ENCODE measurements around the gene PBX1. TPM values are rescaled to one million over a fixed set of nuclear protein-coding genes. Genes with fewer than 3 reads are reported as not detected.

The PBX1 gene
- total RNA-seq, 1 donor from 2014 or later: 29.7 TPM

DNA sequence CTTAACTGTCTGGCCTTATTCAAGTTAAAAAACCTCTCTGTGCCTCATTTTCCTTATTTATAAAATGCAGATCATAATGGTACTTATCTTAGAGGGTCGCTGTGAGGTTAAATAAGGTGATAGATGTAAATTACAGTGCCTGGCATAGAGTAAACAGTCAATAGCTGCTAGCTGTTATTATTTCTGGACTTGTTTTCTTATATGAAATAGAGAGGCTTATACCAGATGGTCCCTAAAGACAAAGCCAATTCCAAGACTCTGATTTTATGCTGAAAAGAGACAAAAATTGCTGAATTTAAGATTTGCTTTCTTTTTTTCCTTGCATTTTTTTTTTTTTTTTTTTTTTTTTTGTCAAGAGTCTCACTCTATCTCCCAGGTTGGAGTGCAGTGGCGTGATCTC is 10.3 kb downstream of the PBX1 start:
- no peak for DNase-seq (ENCODE audit: extremely low spot score, unreplicated experiment)
- no peaks in the 10 kb centered on the region for H3K27me3 Mint-ChIP-seq (ENCODE audit: unreplicated experiment)
- peaks cover 22% of the 10 kb centered on the region for H3K36me3 Mint-ChIP-seq (ENCODE audit: unreplicated experiment)
- no peak overlapping the region for H3K4me3 Mint-ChIP-seq (ENCODE audit: unreplicated experiment)
- H3K4me1 Mint-ChIP-seq (ENCODE audit: unreplicated experiment): peaks cover 5% of the 10 kb centered on the region
- no peak overlapping the region for H3K27ac Mint-ChIP-seq (ENCODE audit: unreplicated experiment)
- no peaks in the 10 kb centered on the region for H3K9me3 Mint-ChIP-seq (ENCODE audit: unreplicated experiment)
- TF ChIP-seq, protein P1, sequence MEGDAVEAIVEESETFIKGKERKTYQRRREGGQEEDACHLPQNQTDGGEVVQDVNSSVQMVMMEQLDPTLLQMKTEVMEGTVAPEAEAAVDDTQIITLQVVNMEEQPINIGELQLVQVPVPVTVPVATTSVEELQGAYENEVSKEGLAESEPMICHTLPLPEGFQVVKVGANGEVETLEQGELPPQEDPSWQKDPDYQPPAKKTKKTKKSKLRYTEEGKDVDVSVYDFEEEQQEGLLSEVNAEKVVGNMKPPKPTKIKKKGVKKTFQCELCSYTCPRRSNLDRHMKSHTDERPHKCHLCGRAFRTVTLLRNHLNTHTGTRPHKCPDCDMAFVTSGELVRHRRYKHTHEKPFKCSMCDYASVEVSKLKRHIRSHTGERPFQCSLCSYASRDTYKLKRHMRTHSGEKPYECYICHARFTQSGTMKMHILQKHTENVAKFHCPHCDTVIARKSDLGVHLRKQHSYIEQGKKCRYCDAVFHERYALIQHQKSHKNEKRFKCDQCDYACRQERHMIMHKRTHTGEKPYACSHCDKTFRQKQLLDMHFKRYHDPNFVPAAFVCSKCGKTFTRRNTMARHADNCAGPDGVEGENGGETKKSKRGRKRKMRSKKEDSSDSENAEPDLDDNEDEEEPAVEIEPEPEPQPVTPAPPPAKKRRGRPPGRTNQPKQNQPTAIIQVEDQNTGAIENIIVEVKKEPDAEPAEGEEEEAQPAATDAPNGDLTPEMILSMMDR (IDR thresholded peaks at IDR 0.05): no peak

DNA sequence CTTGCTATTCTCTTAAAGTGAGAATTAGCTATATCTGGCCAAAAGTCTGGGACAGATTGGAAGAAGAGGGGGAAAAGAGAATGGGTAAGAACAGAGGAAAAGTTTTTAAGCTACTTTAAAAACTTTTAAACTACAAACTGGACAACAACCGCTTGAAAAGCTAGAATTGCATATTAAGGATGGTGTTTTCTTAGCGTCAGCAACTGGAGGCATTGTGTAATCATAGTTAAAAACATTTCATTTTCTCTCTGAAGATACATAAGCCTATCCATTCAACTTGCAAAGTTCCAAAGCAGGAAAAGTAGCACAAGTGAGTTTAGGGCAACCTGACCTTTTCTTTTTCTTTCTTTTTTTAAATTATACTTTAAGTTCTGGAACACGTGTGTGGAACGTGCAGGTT is 10.9 kb downstream of the PBX1 start:
- H3K4me1 Mint-ChIP-seq (ENCODE audit: unreplicated experiment): peaks cover 3% of the 10 kb centered on the region
- no peak overlapping the region for H3K27ac Mint-ChIP-seq (ENCODE audit: unreplicated experiment)

DNA sequence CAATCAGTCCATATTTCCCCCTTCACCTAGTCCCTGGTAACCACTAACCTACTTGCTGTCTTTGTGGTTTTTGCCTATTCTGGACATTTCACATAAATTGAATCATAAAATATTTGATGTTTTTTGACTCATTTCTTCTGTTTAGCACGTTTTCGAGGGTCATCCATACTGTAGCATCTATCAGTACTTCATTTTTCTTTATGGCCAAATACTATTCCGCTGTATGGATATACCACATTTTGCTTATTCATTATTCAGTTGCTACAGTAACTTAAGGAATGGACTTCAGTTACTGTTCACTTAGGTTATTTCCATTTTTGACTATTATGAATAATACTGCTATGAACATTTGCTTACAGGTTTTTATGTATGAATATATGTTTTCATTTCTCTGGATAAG is 12.3 kb downstream of the PBX1 start:
- Mint-ChIP-seq H3K27ac (ENCODE audit: unreplicated experiment) (no peak overlapping the region), H3K9me3 (ENCODE audit: unreplicated experiment) (no peaks in the 10 kb centered on the region)

More for the DNA sequence above, 10.9 kb downstream of the PBX1 start:
- Mint-ChIP-seq H3K9me3 (ENCODE audit: unreplicated experiment) (no peaks in the 10 kb centered on the region), H3K4me3 (ENCODE audit: unreplicated experiment) (no peak overlapping the region), H3K36me3 (ENCODE audit: unreplicated experiment) (peaks cover 19% of the 10 kb centered on the region), H3K27me3 (ENCODE audit: unreplicated experiment) (no peaks in the 10 kb centered on the region)
- DNase-seq (ENCODE audit: extremely low spot score, unreplicated experiment): no peak
- TF ChIP-seq, protein P1 (IDR thresholded peaks at IDR 0.05): no peak

DNA sequence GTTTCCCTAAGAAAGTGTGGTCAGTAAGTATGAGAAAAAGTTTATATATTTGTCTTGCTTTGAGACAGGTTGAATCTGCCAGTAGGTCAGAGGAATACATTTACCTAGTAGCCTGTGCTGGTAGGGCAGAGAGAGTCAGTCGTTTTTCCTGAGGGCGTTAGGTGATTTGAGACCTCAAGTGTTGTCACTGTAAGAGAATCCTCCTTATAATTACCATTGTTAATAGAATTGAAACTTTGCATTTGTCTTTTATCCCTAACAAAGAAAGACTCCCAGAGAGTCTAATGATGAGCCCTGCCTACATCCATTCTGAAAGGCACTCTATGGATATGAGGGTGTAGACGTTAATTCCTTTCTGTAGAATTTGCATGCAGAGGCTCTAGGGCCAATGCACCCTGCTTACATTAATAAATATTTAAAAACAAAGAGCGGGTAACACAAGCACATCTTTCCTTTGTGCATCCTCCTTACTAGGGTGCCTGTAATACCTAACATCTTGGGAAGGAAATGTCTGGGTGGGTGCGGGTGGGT is 16.4 kb downstream of the PBX1 start:
- TF ChIP-seq, protein P1 (IDR thresholded peaks at IDR 0.05): no peak
- Mint-ChIP-seq H3K27me3 (ENCODE audit: unreplicated experiment) (no peaks in the 10 kb centered on the region), H3K27ac (ENCODE audit: unreplicated experiment) (no peak overlapping the region), H3K36me3 (ENCODE audit: unreplicated experiment) (peaks cover 14% of the 10 kb centered on the region), H3K4me3 (ENCODE audit: unreplicated experiment) (no peak overlapping the region), H3K4me1 (ENCODE audit: unreplicated experiment) (peaks cover 42% of the 10 kb centered on the region), H3K9me3 (ENCODE audit: unreplicated experiment) (no peaks in the 10 kb centered on the region)
- DNase-seq (ENCODE audit: extremely low spot score, unreplicated experiment): no peak

More for the DNA sequence above, 12.3 kb downstream of the PBX1 start:
- Mint-ChIP-seq H3K4me3 (ENCODE audit: unreplicated experiment) (no peak overlapping the region), H3K36me3 (ENCODE audit: unreplicated experiment) (peaks cover 20% of the 10 kb centered on the region), H3K4me1 (ENCODE audit: unreplicated experiment) (peaks cover 10% of the 10 kb centered on the region), H3K27me3 (ENCODE audit: unreplicated experiment) (no peaks in the 10 kb centered on the region)
- DNase-seq (ENCODE audit: extremely low spot score, unreplicated experiment): no peak
- TF ChIP-seq, protein P1 (IDR thresholded peaks at IDR 0.05): no peak

DNA sequence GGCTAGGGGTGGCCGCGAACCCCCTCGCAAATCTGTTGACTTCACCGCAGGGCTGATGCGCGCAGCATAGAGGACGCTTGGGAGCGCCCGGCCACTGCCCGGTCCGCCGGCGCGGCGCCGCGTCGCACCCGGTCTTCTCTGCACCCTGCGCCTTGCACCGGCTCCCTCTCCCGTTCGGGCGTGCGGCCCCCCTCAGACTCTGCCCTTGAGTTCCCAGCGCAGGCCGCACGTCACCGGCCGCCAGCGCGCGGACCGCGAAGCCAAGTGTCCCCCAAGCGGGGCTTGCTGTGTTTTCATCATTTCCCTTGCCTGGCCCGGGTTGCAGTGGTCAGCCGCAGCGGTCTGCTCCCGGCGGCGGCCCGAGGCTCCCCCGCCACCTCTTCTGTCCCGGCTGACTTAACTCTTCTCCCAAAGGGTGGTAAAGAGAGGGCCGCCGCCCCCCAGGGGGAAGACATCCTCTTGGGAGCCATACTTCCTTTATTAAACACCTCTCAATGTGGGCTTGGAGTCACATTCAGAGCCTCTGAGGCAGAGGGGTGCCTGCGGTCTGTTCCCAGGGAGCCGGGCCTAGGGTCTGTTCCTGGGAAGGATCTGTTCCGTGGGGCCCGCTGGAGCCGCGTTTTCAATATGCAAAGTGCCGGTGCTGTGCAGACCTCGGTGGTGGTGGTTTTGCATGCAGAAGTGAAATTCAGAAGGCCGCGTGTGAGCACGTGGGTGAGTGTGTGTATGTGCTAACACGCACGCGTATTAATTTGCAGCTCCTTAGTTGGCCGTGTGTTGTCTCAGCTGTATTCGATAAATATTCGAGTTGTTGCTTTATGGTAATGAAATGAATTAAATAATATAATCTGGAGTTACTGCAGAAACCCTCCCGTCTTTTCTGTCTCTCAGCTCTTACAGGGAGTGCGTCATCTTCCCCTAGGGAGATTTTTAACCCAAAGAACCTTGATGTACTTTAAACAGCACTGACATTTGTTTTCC is 17.6 kb downstream of the PBX1 start:
- Mint-ChIP-seq H3K27me3 (ENCODE audit: unreplicated experiment) (no peaks in the 10 kb centered on the region), H3K4me3 (ENCODE audit: unreplicated experiment) (peak overlapping the region; percentile 62), H3K4me1 (ENCODE audit: unreplicated experiment) (peaks cover 42% of the 10 kb centered on the region), H3K27ac (ENCODE audit: unreplicated experiment) (peak overlapping the region; percentile 83), H3K9me3 (ENCODE audit: unreplicated experiment) (no peaks in the 10 kb centered on the region), H3K36me3 (ENCODE audit: unreplicated experiment) (peaks cover 8% of the 10 kb centered on the region)
- no peak for DNase-seq (ENCODE audit: extremely low spot score, unreplicated experiment)
- TF ChIP-seq, protein P1 (IDR thresholded peaks at IDR 0.05): no peak

Measured in osteocyte (in vitro differentiated cells).